ENCODE data around the gene PPFIBP1.
A peak's percentile ranks its signal among the peaks of the same experiment; 100 is the strongest.
"Not testable (repeated sequence)": the region's sequence is repeated elsewhere in the genome, so short reads cannot be mapped to it uniquely, and the experiment has no call there.

Gene PPFIBP1

GRCh38 chr12:27732281-27732680 is 208.3 kb downstream of the PPFIBP1 start:
- no peak for DNase-seq

- DNase-seq: peak; percentile 11
These were observed 209.1 kb downstream of the PPFIBP1 start for GRCh38 chr12:27733052-27733656.

GRCh38 chr12:27733791-27734190 is 209.8 kb downstream of the PPFIBP1 start:
- DNase-seq: no peak

- DNase-seq: not testable (repeated sequence)
These were observed 210.3 kb downstream of the PPFIBP1 start for GRCh38 chr12:27734321-27734720.

- no peak for DNase-seq
These were observed 219.6 kb downstream of the PPFIBP1 start for GRCh38 chr12:27743601-27744000.

Measured in NCI-H345 (cell line).